DND-41 (cell line): ENCODE measurements around the gene TMEM14B.

Source experiments
- EZH2 ChIP-seq: IDR thresholded peaks from 3 replicates; pipeline ENCODE4 v1.6.1; 2012; ENCODE audit warnings: borderline replicate concordance, low read depth, mild to moderate bottlenecking, moderate library complexity, low read length, inconsistent platforms; ENCODE audit not compliant: severe bottlenecking
- TF ChIP-seq, protein P1 (sequence below): IDR thresholded peaks from 2 replicates; pipeline ENCODE4 v1.5.1; 2012; ENCODE audit warnings: borderline replicate concordance, low read length, moderate library complexity, mild to moderate bottlenecking; ENCODE audit not compliant: poor library complexity, severe bottlenecking; ENCODE audit errors: extremely low read depth

DNA sequence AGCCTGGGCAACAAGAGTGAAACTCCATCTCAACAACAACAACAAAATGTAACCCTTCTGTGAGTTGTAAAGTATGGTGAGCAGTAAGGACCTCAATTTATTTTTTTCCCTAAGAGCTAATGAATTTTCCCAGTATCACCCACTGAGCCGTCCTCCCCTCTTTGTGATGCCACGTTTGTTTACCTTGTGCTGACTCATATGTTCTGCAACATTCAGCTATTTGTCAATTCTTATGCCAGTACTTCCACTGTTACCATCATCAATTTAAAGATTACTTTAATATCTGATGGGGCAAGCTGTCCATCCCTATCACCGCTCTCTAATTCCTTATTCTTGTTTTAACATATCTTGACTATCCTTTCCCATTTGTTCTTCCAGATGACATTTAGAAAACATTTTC lies 53.2 kb downstream of the TMEM14B start:
- TF ChIP-seq, protein P1, sequence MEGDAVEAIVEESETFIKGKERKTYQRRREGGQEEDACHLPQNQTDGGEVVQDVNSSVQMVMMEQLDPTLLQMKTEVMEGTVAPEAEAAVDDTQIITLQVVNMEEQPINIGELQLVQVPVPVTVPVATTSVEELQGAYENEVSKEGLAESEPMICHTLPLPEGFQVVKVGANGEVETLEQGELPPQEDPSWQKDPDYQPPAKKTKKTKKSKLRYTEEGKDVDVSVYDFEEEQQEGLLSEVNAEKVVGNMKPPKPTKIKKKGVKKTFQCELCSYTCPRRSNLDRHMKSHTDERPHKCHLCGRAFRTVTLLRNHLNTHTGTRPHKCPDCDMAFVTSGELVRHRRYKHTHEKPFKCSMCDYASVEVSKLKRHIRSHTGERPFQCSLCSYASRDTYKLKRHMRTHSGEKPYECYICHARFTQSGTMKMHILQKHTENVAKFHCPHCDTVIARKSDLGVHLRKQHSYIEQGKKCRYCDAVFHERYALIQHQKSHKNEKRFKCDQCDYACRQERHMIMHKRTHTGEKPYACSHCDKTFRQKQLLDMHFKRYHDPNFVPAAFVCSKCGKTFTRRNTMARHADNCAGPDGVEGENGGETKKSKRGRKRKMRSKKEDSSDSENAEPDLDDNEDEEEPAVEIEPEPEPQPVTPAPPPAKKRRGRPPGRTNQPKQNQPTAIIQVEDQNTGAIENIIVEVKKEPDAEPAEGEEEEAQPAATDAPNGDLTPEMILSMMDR: no peak
- TF ChIP-seq EZH2: no peak
